Activated T-cell treated with anti-CD3 and anti-CD28 coated beads, Interleukin-2, amount 50 U/mL, for 48 hours (primary cell): ENCODE measurements around the gene CCDC27.

Source experiments
- DNase-seq, 2 experiments: peaks; one replicate each; pipeline ENCODE4 v3.0.0-alpha.2; 2020

The CCDC27 gene

DNA sequence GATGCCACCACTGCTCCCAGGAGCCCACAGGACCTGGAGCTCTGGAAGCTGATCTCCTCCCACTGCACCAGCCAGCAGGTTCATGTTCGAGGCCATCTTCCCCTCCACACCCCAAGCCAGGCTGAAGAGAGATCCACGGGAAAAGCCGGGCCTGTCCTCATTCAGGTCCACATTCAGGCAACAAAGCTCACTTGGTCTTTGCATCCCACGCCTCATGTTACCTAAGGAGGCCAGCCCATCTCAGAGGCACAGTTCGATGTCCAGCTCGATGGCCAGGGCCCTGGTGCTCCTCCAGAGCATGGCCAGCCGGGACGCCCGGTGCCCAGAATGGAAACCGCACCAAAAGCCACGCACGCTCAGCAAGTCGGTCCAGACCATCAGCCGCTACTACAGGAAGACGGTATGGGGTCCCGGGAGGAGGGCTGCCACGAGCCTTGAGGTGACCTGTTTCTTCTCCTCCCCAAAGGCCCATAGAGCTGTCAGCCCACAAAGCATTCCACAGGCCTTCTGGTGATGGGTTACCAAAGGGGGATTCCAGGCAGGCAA is at the start of gene CCDC27:
CCDC27 (plus strand) TSS at position 51 of the 546 bp plus-strand sequence; CDS start at position 83, 32 bp downstream.
- DNase-seq, result no peak

GRCh38 chr1:3702528-3702927 is 49.7 kb upstream of the CCDC27 start:
- no peak for DNase-seq

DNA sequence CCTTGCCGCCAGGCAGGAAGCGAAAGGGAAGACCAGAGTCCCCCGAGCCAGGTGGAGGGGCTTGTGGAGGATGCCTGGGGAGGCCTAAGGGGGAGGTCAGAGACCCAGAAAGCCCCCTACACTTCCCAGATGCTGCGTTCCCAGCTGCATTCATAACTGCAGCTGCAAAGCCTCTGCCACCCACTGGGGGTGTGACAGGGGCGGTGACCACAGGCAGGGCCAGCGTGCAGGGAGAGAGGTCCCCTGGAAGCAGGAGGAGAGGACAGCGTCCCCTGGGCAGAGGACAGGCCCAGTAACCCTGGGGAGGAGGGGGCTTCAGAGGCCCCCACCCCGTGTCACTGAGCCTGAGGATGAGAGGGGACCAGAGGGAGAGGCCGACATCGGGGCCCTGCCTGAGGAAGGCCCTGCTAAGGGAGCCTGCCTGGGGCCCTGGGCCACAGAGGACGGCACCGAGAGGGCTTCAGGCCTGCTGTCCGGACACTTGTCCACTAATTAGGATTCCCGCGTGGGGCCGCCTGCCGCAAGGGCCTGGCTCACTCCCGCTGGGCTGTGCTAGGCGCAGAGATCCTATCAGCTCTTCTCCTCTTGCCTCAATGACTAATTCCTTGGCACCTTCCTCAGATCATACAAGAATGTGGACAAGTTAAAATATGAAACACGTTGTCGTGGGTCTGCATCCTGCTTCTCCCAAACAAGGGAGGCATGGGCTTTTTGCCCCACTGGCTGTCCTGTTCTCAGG is 49.1 kb upstream of the CCDC27 start:
- DNase-seq, result no peak

DNA sequence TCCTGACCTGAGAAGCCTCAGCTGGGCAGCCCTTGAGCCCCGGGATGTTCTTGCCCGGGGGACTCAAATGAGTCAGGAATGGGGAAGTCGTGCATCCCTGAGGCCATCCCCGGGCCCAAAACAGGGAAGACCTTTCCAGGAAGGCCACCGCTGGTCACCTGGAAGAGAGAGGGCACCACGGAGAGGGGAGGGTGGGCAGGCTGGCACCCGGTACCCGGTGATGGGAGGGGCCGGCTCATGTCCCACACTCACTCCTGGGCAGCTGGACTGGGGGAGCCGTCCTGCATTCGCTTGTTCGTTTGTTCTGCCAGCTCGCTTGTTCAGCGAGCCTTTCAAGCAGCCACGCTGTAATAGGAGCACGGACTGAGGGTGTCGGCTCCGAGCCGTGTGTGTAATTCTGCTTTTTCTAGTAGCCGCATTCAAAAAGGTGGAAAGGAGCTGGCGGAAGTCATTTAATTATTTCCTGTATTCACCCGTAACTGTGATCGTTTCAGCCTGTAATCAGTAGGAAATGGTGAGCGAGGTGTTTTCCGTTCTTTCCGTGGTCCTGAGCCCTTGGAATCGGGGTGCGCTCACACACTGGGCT is 48.4 kb upstream of the CCDC27 start:
- DNase-seq, result no peak

DNA sequence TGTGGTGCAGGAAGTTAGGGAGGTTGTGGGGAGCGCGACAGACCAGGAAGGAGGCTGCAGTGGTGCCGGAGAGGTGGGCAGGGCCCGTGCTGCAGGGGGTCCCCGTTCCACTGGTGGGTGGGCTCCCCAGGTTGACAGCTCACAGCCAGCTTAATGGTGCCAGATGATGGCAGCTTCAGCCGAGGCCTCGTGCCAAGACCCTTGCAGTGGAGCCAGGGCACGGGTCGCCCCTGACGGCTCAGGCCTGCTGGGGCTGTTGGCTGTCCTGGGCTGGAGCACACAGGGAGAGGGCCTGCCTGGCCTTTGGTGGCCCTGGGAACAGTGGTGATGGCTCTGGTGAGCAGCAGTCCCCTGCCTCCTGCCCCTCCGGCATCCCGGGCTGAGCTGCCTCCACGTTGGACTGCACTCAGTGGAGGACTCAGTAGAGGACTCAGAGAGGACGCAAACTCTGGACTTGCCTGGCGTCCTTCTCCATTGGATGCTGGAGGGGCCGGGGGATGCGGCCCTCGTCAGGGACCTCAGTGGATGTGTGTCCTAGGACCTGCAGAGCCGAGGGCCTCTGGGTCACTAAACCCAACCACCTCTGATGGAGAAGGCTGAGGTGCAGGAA is 46.8 kb upstream of the CCDC27 start:
- no peak for DNase-seq

- DNase-seq, result no peak
These were observed 45.5 kb upstream of the CCDC27 start for GRCh38 chr1:3706651-3707297.

DNA sequence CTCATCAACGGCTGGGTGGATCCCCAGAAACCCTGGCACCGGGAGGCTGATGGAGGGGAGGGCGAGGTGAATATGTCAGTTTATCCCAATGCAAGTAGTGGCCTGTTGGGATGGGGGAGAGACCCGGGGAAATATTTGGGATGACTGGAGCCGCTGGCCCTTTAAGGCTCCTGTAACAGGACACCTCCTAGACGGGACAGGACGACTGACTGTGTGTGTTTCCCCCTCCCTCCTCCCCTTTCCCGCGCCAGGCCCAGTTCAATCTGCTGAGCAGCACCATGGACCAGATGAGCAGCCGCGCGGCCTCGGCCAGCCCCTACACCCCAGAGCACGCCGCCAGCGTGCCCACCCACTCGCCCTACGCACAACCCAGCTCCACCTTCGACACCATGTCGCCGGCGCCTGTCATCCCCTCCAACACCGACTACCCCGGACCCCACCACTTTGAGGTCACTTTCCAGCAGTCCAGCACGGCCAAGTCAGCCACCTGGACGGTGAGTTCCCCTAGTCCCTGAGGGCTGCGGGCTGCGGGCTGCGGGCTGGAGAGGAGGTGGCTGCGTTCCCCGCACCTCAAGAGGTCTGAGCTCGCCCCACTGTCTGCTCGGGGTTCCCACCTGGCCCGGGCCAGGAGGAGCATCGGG is 44.8 kb upstream of the CCDC27 start:
- DNase-seq, result no peak

DNA sequence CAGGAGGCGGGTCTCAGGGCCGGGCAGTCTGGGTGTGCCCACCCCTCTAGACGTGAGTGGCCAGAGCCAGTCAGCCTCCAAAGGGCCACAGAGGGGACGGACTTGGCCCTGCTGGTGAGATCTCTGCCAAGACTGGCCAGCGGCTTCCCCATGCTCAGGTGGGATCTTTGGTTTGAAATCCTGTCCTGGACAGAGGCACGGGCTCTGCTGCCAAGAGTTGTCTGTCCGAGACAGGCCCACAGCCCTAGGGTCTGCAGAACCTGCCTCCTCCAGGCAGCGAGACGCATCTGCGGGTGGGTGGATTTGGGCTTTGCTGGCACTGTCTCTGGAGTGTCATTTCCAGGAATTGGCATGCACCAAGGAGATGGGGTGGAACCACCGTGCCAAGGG is 44.3 kb upstream of the CCDC27 start:
- no peak for DNase-seq

DNA sequence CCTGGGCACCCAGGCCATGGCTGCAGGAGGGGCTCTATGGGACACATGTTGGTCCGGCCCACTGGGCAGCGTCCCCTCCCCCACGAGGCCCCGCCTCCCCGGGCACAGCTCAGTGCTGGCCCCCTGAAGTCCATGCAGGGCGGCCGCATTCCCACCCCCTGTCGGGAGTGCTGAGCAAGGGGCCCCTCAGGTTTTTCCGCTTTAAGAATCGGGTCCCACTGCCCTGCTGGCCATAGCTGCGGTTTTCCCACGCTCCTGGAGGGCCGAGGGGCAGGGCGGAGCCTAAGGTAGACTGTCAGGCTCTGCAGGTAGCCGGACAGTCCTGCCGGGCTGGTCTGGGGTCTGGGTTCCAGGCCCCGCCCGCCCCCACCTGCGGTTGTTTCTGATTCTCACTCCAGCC is 43.5 kb upstream of the CCDC27 start:
- no peak for DNase-seq

DNA sequence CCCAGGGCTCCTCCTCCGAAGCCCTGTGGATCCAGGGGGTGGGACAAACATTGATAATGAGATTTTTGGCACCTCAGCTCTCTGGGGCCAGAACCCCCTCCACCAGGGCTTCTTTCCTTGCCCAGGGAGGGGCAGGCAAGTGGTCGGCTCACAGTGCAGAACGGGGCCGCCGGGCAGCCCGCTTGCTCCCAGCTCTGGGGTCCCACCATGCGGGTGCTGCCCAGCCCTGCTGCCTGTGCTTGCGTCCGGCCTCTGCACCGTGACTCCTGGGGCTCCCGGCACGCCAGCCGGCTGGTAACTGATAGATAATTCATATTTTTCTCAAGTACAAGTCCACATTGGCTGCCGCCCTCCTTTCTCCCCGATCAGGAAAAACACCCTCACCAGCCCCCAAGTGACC is 42.0 kb upstream of the CCDC27 start:
- no peak for DNase-seq

GRCh38 chr1:3711381-3711779 is 40.9 kb upstream of the CCDC27 start:
- DNase-seq, result no peak

- DNase-seq, result no peak
These were observed 40.3 kb upstream of the CCDC27 start for GRCh38 chr1:3711780-3712451.

DNA sequence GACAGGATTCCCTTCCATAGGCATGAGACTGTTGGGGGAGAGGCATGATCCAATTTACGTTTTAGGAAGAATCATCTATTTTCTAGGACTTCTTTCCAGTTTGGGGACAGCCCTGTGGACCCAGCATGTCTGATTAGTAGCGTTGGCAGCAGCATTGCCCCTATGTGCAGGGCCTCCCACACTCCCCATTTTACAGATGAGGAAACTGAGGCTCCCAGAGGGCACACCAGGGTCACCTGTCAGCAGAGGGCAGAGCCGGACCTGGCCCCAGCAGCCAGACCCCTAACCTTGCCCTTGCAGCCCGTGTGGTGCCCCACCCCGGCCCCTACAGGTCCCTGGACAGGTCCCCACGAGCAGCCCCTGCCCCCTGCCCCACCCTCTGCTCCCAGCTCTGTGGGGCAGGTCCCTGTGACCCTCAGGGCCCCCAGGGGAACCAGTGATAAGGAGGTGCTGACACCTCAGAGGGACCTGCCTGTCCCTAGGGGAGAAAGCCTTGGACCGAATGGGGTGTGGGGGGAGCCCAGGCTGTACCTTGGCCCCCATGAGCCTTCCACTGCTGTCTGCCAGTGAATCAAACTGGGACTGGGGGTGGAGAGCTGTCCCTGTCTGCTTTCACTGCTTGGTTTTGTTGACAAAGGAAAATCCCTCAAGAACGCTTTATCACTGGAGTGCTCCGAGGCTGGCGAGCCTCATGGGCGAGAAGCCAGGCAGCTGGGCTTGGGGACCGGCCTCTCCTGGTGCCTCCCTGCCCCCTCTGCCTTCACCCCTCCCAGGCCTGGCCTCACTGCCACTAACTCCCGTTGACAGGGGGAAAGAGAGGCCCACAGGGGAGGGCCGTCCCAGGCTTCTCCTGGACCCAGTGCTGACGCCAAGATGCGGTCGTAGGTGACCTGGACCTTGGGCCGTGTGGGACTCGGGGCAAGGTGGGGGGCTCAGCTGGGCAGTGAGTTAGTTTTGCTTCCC is 39.4 kb upstream of the CCDC27 start:
- DNase-seq, result no peak

GRCh38 chr1:3713840-3714239 is 38.4 kb upstream of the CCDC27 start:
- DNase-seq, result no peak

DNA sequence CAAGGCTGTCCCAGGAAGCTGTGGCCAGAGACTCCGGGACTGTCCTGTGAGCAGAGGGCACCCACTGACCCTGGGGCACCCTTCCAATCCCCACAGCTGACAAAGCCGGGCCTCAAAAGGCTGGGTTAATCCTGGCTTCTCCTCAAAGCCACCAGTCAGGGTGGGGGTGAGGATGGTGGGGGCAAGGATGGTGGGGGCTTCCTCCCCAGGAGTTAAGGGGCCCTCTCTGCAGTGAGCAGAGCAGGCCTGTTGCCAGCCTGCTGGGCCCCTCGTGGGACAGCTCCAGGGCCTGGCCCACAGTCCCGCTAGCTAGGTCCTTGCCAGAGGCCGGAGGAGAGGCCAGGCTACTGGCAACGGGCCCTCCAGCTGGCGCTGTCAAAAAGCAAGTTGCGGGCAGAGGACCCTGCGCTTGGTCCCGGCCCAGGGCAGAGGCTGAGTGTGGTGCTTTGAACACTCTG is 37.9 kb upstream of the CCDC27 start:
- no peak for DNase-seq

- no peak for DNase-seq
These were observed 37.4 kb upstream of the CCDC27 start for GRCh38 chr1:3714814-3715213.

DNA sequence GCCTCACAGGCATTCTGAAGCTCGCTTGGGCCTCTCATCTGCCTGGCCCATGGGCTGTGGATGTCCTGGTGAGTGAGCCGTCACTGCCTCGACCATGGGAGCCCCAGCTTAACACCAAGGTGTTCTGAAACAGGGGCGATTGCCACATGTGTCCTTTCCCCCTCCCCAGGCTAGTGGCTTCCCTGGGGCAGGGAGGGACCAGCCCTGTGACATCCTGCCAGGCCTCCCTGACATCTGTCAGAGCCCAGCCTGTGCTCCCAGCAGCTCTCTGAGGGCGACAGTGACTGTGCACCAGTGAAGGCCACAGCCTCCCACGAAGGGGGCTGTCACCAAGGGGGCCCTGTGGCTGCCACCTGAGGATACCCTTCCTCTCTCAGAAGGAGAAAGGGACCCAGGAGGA is 35.9 kb upstream of the CCDC27 start:
- no peak for DNase-seq

DNA sequence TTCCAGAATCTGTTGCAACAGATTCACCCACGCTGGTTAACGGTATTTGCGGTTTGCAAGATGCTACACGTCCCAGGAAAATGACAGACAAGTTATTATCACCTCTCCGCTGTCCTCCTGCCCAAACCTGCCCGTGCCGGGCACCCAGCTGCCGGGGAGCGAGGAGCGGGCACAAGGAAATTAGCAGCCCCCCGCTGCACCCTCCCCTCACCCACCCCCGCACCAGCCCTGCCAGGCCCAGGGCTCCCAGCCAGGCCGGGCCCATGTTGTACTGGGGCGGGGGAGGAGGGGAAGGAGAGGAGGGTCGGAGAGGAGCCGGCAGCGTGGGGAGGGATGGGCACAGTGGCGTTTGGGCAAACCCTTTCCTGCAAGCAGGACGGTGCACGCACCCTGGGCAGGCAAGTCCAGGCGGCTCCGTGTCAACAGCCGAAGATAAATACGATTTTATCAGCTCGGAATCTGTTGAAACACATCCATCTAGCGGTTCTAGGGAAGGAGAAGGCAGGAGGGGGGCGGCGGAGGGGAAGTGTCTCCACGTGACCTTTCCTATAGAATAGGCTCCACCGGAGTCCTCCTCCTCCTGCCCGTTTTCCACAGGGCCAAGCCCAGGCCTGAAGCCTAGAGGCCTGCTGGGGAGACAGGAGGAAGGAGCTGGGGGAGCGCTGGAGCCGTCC is 35.1 kb upstream of the CCDC27 start:
- no peak for DNase-seq

DNA sequence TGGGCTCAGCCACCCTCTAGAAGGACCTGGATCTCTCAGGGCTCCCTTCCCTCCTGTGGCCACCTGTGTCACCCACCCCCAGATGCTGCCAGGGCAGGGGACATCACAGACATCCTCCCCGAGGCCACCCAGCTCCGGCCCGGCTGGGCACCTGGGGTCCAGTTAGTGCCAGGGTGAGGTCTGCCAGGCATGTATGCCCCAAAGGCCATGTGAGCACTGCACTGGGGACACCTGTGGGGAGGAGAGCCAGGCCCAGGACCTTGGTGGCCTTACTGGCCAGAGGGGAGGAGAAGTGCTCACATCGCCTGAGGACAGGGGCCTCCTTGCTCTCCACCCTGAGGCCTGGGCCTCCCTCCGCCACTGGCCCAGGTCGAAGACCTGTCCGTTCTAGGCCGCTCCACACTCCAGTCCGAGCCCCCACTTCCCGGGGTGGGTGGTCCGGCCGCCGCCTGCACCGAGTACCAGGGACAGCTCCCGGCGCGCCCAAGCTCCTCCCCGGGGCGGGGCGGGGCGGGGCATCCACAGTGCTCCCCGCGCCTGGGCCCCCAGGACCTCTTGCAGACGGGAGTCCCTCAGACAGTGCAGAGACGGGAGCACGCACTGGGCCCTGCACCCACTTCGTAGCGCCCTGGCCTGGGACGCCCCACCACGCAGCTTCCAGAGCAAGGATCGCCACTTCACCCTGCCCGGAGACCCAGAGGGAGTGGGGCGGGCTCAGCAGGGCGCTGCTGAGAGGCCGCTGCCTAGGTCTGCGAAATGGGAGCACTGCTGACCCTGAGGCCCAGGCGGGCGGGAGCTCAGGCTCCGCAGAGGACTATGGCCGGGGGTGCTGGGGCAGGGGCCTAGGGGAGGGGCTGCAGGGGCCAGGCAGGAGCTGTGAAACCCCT is 34.3 kb upstream of the CCDC27 start:
- DNase-seq, result peak in 1 of 2 experiments; percentile 54

DNA sequence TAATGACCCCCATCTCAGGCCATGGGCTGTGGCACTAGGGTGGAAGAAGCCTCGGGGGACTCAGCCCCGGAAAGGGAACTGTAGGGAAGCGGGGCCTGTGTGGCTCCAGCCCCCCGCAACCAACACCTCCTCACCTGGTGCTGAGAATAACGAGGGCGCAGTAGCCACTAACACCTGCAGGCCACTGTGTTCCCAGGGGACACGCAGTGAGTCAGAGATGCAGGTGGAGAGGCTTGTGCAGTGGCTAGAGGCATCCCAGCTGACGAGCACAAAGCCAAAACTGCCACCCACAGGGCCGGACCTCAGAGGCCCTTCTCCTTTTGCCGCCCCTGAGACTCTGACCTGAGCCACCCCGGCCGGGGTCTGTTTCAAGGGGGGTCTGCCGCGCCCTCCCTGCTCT is 33.5 kb upstream of the CCDC27 start:
- no peak for DNase-seq
